Activated T-helper 1 cell treated with anti-CD3 and anti-CD28 coated beads, Interleukin-12 subunit alpha, Interleukin-12 subunit beta, Interleukin-2, Interleukin-4 antibody, amounts not matched to agents 30 ng/mL and 10 ng/mL and 1 ng/mL, durations not matched to agents 14 hours and 24 hours and 36 hours (primary cell): ENCODE measurements around the gene CNOT4. TPM values are rescaled to one million over a fixed set of nuclear protein-coding genes. Genes with fewer than 3 reads are reported as not detected.

ENCODE experiments used
- DNase-seq: peaks from one replicate; pipeline ENCODE4 v3.0.0; 2021; ENCODE audit warnings: low spot score
- H3K27ac Mint-ChIP-seq: one replicate; pipeline ENCODE4 v1.8.0; 2021; ENCODE audit warnings: mild to moderate bottlenecking, mixed read lengths
- H3K27me3 Mint-ChIP-seq: one replicate; pipeline ENCODE4 v1.8.0; 2022; ENCODE audit warnings: mild to moderate bottlenecking, moderate library complexity, mixed read lengths; ENCODE audit not compliant: insufficient read depth
- H3K36me3 Mint-ChIP-seq: one replicate; pipeline ENCODE4 v1.8.0; 2021; ENCODE audit warnings: low read depth, mixed read lengths
- H3K4me1 Mint-ChIP-seq: one replicate; pipeline ENCODE4 v1.8.0; 2021; ENCODE audit warnings: low read depth, mixed read lengths
- H3K4me3 Mint-ChIP-seq: one replicate; pipeline ENCODE4 v1.8.0; 2021; ENCODE audit warnings: mild to moderate bottlenecking, moderate library complexity, mixed read lengths
- H3K9me3 Mint-ChIP-seq: one replicate; pipeline ENCODE4 v1.8.0; 2021; ENCODE audit warnings: mixed read lengths
- intact Hi-C: fragments of 100-400 bp; cut with micrococcal nuclease; formaldehyde crosslinking; loops from one replicate; pipeline ENCODE4 v1.15.1; 2024
- total RNA-seq: library from RNA; stranded (reverse); gene quantifications from 2 replicates; pipeline ENCODE4 v1.2.3, GENCODE V29; 2022

CNOT4 gene
- total RNA-seq, 1 donor from 2014 or later, result 21.3 TPM

- H3K36me3 Mint-ChIP-seq, result peaks cover under 1% of the 10 kb centered on the region
- no peaks in the 10 kb centered on the region for H3K27me3 Mint-ChIP-seq
- no peaks in the 10 kb centered on the region for H3K9me3 Mint-ChIP-seq
- H3K4me1 Mint-ChIP-seq, result no peaks in the 10 kb centered on the region
- intact Hi-C loops, result no loop called here
- no peak overlapping the region for H3K27ac Mint-ChIP-seq
- DNase-seq, result no peak
- no peak overlapping the region for H3K4me3 Mint-ChIP-seq
Measured at GRCh38 chr7:135381369-135381768, 128.5 kb downstream of the CNOT4 start.

GRCh38 chr7:135380351-135380750 is 129.6 kb downstream of the CNOT4 start:
- Mint-ChIP-seq H3K27ac (no peak overlapping the region), H3K9me3 (no peaks in the 10 kb centered on the region), H3K36me3 (no peaks in the 10 kb centered on the region), H3K27me3 (no peaks in the 10 kb centered on the region), H3K4me3 (no peak overlapping the region), H3K4me1 (no peaks in the 10 kb centered on the region)
- DNase-seq, result no peak
- intact Hi-C loops, result no loop called here

- DNase-seq, result no peak
Measured at GRCh38 chr7:135377171-135377570, 132.7 kb downstream of the CNOT4 start.

GRCh38 chr7:135375908-135376699 is 133.8 kb downstream of the CNOT4 start:
- no peak overlapping the region for H3K4me3 Mint-ChIP-seq
- no peaks in the 10 kb centered on the region for H3K27me3 Mint-ChIP-seq
- no peaks in the 10 kb centered on the region for H3K9me3 Mint-ChIP-seq
- H3K4me1 Mint-ChIP-seq, result no peaks in the 10 kb centered on the region
- DNase-seq, result no peak
- H3K27ac Mint-ChIP-seq, result no peak overlapping the region
- peaks cover 1% of the 10 kb centered on the region for H3K36me3 Mint-ChIP-seq
- intact Hi-C loops, result no loop called here

More at GRCh38 chr7:135377171-135377570, 132.7 kb downstream of the CNOT4 start:
- Mint-ChIP-seq H3K4me3 (no peak overlapping the region), H3K27ac (no peak overlapping the region), H3K4me1 (no peaks in the 10 kb centered on the region), H3K9me3 (no peaks in the 10 kb centered on the region), H3K27me3 (no peaks in the 10 kb centered on the region), H3K36me3 (no peaks in the 10 kb centered on the region)
- intact Hi-C loops, result no loop called here

- intact Hi-C loops, result no loop called here
- DNase-seq, result no peak
- no peaks in the 10 kb centered on the region for H3K9me3 Mint-ChIP-seq
- no peaks in the 10 kb centered on the region for H3K4me1 Mint-ChIP-seq
- no peak overlapping the region for H3K4me3 Mint-ChIP-seq
- H3K27me3 Mint-ChIP-seq, result no peaks in the 10 kb centered on the region
- no peak overlapping the region for H3K27ac Mint-ChIP-seq
- peaks cover 3% of the 10 kb centered on the region for H3K36me3 Mint-ChIP-seq
Measured at GRCh38 chr7:135374736-135375135, 135.2 kb downstream of the CNOT4 start.

GRCh38 chr7:135372222-135372621 is 137.7 kb downstream of the CNOT4 start:
- H3K36me3 Mint-ChIP-seq, result peaks cover 3% of the 10 kb centered on the region
- H3K27ac Mint-ChIP-seq, result no peak overlapping the region
- no peak for DNase-seq
- no peaks in the 10 kb centered on the region for H3K4me1 Mint-ChIP-seq
- no peaks in the 10 kb centered on the region for H3K27me3 Mint-ChIP-seq
- no peaks in the 10 kb centered on the region for H3K9me3 Mint-ChIP-seq
- no peak overlapping the region for H3K4me3 Mint-ChIP-seq
- intact Hi-C loops, result no loop called here

GRCh38 chr7:135370656-135371055 is 139.2 kb downstream of the CNOT4 start:
- intact Hi-C loops, result no loop called here
- no peak overlapping the region for H3K4me3 Mint-ChIP-seq
- no peak overlapping the region for H3K27ac Mint-ChIP-seq
- peaks cover 3% of the 10 kb centered on the region for H3K36me3 Mint-ChIP-seq
- no peaks in the 10 kb centered on the region for H3K4me1 Mint-ChIP-seq
- no peaks in the 10 kb centered on the region for H3K27me3 Mint-ChIP-seq
- DNase-seq, result no peak
- no peaks in the 10 kb centered on the region for H3K9me3 Mint-ChIP-seq

GRCh38 chr7:135369405-135369804 is 140.5 kb downstream of the CNOT4 start:
- no peaks in the 10 kb centered on the region for H3K4me1 Mint-ChIP-seq
- no peak for DNase-seq
- H3K36me3 Mint-ChIP-seq, result peaks cover 3% of the 10 kb centered on the region
- intact Hi-C loops, result no loop called here
- H3K9me3 Mint-ChIP-seq, result no peaks in the 10 kb centered on the region
- H3K27me3 Mint-ChIP-seq, result no peaks in the 10 kb centered on the region
- H3K4me3 Mint-ChIP-seq, result no peak overlapping the region
- H3K27ac Mint-ChIP-seq, result no peak overlapping the region

- H3K9me3 Mint-ChIP-seq, result no peaks in the 10 kb centered on the region
- no peak overlapping the region for H3K4me3 Mint-ChIP-seq
Measured at GRCh38 chr7:135368416-135369186, 141.3 kb downstream of the CNOT4 start.

GRCh38 chr7:135366843-135367508 is 142.9 kb downstream of the CNOT4 start:
- no peaks in the 10 kb centered on the region for H3K9me3 Mint-ChIP-seq
- no peaks in the 10 kb centered on the region for H3K27me3 Mint-ChIP-seq
- no peak for DNase-seq
- no peak overlapping the region for H3K4me3 Mint-ChIP-seq
- H3K27ac Mint-ChIP-seq, result no peak overlapping the region
- no peaks in the 10 kb centered on the region for H3K4me1 Mint-ChIP-seq
- intact Hi-C loops, result no loop called here
- H3K36me3 Mint-ChIP-seq, result peaks cover 16% of the 10 kb centered on the region

More at GRCh38 chr7:135368416-135369186, 141.3 kb downstream of the CNOT4 start:
- no peak for DNase-seq
- Mint-ChIP-seq H3K27me3 (no peaks in the 10 kb centered on the region), H3K27ac (no peak overlapping the region), H3K36me3 (peaks cover 3% of the 10 kb centered on the region), H3K4me1 (no peaks in the 10 kb centered on the region)
- intact Hi-C loops, result no loop called here

GRCh38 chr7:135365721-135366120 is 144.2 kb downstream of the CNOT4 start:
- intact Hi-C loops, result no loop called here
- Mint-ChIP-seq H3K27me3 (no peaks in the 10 kb centered on the region), H3K4me3 (no peak overlapping the region), H3K9me3 (no peaks in the 10 kb centered on the region), H3K27ac (no peak overlapping the region), H3K4me1 (no peaks in the 10 kb centered on the region), H3K36me3 (peaks cover 16% of the 10 kb centered on the region)
- no peak for DNase-seq

- H3K36me3 Mint-ChIP-seq, result peaks cover 14% of the 10 kb centered on the region
- H3K9me3 Mint-ChIP-seq, result no peaks in the 10 kb centered on the region
- no peaks in the 10 kb centered on the region for H3K27me3 Mint-ChIP-seq
- H3K4me1 Mint-ChIP-seq, result no peaks in the 10 kb centered on the region
- H3K4me3 Mint-ChIP-seq, result no peak overlapping the region
- no peak overlapping the region for H3K27ac Mint-ChIP-seq
- intact Hi-C loops, result no loop called here
- DNase-seq, result no peak
Measured at GRCh38 chr7:135364206-135364605, 145.7 kb downstream of the CNOT4 start.

GRCh38 chr7:135362871-135363270 is 147.0 kb downstream of the CNOT4 start:
- Mint-ChIP-seq H3K27me3 (no peaks in the 10 kb centered on the region), H3K27ac (no peak overlapping the region), H3K36me3 (peaks cover 14% of the 10 kb centered on the region), H3K9me3 (no peaks in the 10 kb centered on the region), H3K4me3 (no peak overlapping the region), H3K4me1 (no peaks in the 10 kb centered on the region)
- no peak for DNase-seq
- intact Hi-C loops, result no loop called here
